ENCODE data around the gene HADHA. TPM values are rescaled to one million over a fixed set of nuclear protein-coding genes. Genes with fewer than 3 reads are reported as not detected.

HADHA gene
- total RNA-seq, 1 donor from 2014 or later = 162 TPM

GRCh38 chr2:26223018-26223417, 21.4 kb downstream of the HADHA start:
- H3K36me3 Mint-ChIP-seq (ENCODE audit: low read depth, unreplicated experiment) = peaks cover 23% of the 10 kb centered on the region
- no peak overlapping the region for H3K4me3 Mint-ChIP-seq (ENCODE audit: unreplicated experiment)
- H3K27me3 Mint-ChIP-seq (ENCODE audit: unreplicated experiment) = no peaks in the 10 kb centered on the region
- TF ChIP-seq, protein P1, sequence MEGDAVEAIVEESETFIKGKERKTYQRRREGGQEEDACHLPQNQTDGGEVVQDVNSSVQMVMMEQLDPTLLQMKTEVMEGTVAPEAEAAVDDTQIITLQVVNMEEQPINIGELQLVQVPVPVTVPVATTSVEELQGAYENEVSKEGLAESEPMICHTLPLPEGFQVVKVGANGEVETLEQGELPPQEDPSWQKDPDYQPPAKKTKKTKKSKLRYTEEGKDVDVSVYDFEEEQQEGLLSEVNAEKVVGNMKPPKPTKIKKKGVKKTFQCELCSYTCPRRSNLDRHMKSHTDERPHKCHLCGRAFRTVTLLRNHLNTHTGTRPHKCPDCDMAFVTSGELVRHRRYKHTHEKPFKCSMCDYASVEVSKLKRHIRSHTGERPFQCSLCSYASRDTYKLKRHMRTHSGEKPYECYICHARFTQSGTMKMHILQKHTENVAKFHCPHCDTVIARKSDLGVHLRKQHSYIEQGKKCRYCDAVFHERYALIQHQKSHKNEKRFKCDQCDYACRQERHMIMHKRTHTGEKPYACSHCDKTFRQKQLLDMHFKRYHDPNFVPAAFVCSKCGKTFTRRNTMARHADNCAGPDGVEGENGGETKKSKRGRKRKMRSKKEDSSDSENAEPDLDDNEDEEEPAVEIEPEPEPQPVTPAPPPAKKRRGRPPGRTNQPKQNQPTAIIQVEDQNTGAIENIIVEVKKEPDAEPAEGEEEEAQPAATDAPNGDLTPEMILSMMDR (IDR thresholded peaks at IDR 0.05; ENCODE audit: unreplicated experiment) = no peak
- no peak for DNase-seq (ENCODE audit: low spot score)
- H3K4me1 Mint-ChIP-seq (ENCODE audit: unreplicated experiment) = no peaks in the 10 kb centered on the region
- H3K27ac Mint-ChIP-seq (ENCODE audit: unreplicated experiment) = no peak overlapping the region
- H3K9me3 Mint-ChIP-seq (ENCODE audit: unreplicated experiment) = no peaks in the 10 kb centered on the region

DNA sequence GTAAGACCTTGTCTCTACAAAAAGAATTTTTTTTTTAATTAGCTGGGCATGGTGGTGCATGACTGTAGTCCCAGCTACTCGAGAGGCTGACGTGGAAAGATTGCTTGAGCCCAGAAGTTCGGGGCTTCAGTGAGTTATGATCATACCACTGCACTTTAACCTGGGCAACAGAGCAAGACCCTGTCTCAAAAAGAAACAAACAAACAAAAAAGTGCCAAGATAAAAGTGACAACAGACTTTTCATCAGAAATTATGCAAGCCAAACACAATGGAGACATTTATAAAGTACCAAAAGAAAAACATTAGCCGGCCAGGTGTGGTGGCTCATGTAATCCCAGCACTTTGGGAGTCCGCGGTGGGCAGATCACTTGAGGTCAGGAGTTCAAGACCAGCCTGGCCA, 26.7 kb downstream of the HADHA start:
- no peaks in the 10 kb centered on the region for H3K9me3 Mint-ChIP-seq (ENCODE audit: unreplicated experiment)
- TF ChIP-seq, protein P1 (IDR thresholded peaks at IDR 0.05; ENCODE audit: unreplicated experiment) = no peak
- DNase-seq (ENCODE audit: low spot score) = no peak
- peaks cover 30% of the 10 kb centered on the region for H3K36me3 Mint-ChIP-seq (ENCODE audit: low read depth, unreplicated experiment)
- no peaks in the 10 kb centered on the region for H3K27me3 Mint-ChIP-seq (ENCODE audit: unreplicated experiment)
- H3K4me3 Mint-ChIP-seq (ENCODE audit: unreplicated experiment) = no peak overlapping the region
- no peaks in the 10 kb centered on the region for H3K4me1 Mint-ChIP-seq (ENCODE audit: unreplicated experiment)
- no peak overlapping the region for H3K27ac Mint-ChIP-seq (ENCODE audit: unreplicated experiment)

DNA sequence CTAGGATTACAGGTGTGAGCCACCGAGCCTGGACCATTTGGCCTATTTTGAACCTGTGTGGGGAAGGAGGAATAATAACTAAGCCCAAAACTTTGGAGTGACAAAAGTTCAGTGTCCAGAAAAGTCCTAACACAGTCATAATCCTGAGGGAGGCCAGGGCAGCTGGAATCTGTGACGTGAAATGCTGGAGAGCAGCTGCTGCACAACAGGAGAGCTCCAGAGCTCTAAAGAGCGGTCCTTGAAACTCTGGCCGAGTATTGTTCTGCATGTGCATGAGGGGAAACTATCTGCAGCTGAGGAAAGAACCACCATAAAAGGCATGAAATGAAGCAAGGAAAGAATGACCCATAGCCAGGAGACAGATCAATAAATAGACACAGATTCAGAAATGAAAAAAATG, 27.8 kb downstream of the HADHA start:
- no peak overlapping the region for H3K4me3 Mint-ChIP-seq (ENCODE audit: unreplicated experiment)
- TF ChIP-seq, protein P1 (IDR thresholded peaks at IDR 0.05; ENCODE audit: unreplicated experiment) = no peak
- H3K36me3 Mint-ChIP-seq (ENCODE audit: low read depth, unreplicated experiment) = peaks cover 29% of the 10 kb centered on the region
- no peaks in the 10 kb centered on the region for H3K27me3 Mint-ChIP-seq (ENCODE audit: unreplicated experiment)
- DNase-seq (ENCODE audit: low spot score) = no peak
- no peaks in the 10 kb centered on the region for H3K9me3 Mint-ChIP-seq (ENCODE audit: unreplicated experiment)
- H3K4me1 Mint-ChIP-seq (ENCODE audit: unreplicated experiment) = no peaks in the 10 kb centered on the region
- H3K27ac Mint-ChIP-seq (ENCODE audit: unreplicated experiment) = no peak overlapping the region

DNA sequence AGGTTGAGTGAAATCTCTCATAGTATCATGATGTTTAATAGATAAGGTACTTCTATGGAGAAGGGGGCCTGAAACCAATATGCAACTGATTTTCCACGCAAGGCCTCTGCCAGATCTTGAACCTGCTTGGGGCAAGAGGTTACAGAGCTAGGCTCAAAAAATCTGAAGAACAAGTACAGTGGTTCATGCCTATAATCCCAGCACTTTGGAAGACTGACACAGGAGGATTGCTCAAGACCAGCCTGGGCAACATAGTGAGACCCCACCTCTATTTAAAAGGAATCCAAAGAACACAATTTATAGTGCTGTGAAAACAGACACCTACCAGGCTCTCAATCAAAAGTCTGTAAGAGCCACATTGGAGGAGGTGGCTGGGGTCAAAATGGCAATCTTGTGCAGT, 28.6 kb downstream of the HADHA start:
- H3K4me1 Mint-ChIP-seq (ENCODE audit: unreplicated experiment) = no peaks in the 10 kb centered on the region
- H3K36me3 Mint-ChIP-seq (ENCODE audit: low read depth, unreplicated experiment) = peaks cover 29% of the 10 kb centered on the region
- no peaks in the 10 kb centered on the region for H3K27me3 Mint-ChIP-seq (ENCODE audit: unreplicated experiment)
- H3K9me3 Mint-ChIP-seq (ENCODE audit: unreplicated experiment) = no peaks in the 10 kb centered on the region
- DNase-seq (ENCODE audit: low spot score) = no peak
- H3K27ac Mint-ChIP-seq (ENCODE audit: unreplicated experiment) = no peak overlapping the region
- no peak overlapping the region for H3K4me3 Mint-ChIP-seq (ENCODE audit: unreplicated experiment)
- TF ChIP-seq, protein P1 (IDR thresholded peaks at IDR 0.05; ENCODE audit: unreplicated experiment) = no peak

DNA sequence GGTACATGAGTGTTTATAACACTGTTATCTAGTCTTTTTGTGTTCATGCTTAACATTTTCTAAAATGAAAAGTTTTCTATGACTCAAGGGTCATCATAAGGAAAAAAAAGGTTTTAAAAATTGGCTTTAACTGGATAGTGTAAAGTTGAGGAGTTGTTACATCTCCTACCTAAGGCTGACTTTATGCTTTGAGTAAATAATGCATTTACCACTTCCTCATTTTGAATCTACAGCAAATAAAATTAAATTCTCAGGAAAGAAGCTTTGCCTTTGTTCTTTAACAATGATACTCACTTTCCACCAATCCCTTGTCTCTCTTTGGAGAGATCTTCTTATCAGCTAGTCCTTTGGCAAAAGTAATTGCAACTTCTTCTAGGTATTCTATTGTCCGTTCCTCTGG, 29.7 kb downstream of the HADHA start:
- peaks cover 31% of the 10 kb centered on the region for H3K36me3 Mint-ChIP-seq (ENCODE audit: low read depth, unreplicated experiment)

More for the DNA sequence above, 29.7 kb downstream of the HADHA start:
- Mint-ChIP-seq H3K9me3 (ENCODE audit: unreplicated experiment) (no peaks in the 10 kb centered on the region), H3K4me3 (ENCODE audit: unreplicated experiment) (no peak overlapping the region), H3K4me1 (ENCODE audit: unreplicated experiment) (no peaks in the 10 kb centered on the region), H3K27me3 (ENCODE audit: unreplicated experiment) (no peaks in the 10 kb centered on the region), H3K27ac (ENCODE audit: unreplicated experiment) (no peak overlapping the region)
- TF ChIP-seq, protein P1 (IDR thresholded peaks at IDR 0.05; ENCODE audit: unreplicated experiment) = no peak
- DNase-seq (ENCODE audit: low spot score) = no peak

Measured in endothelial cell (in vitro differentiated cells).